ENCODE measurements around the gene NBAS.

Gene NBAS

DNA sequence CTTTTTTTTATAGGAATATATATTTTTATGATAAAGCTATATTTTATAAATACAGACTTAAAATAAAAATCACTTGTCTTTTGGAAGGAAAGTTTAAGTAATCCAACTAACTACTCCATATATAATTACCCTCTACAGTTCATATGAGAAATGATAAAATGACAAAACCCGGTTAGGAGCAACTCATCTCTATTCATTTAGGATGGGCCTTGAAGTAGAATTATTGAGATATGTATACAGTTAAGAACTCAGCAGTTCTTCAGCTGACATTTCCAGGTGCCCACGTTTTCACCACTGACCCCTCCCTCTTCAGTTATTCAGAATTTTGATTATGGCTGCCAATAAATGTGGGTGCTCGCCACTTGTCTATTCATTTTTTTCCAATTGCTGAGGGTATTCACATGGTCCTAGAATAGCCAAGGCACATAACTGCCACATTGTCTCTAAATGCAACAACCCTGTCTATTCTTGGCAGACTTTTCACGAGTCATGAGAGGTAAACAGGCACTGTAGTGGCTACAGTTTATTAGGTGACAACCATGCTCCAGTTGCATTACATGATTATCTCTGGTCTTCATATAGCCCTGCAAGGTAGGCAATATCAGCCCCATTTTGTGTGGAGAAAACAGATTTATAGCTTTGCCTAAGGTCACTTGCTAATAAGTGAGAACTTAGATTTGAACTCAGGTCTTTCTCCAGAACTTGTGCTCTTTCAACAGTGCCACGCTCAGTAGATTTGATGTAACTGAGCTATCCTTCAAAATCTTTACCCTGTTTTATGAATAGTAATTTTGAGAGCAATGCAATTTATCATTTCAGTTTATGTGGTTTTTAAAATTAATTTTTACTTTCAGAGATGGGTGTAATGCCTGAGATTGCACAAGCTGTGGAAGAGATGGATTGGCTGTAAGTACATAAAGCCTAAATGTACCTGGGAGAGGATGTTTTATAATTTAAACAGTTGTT lies 33.4 kb upstream of the NBAS start:
- 94% methylated on average over 4 of the region's 5 CpGs for WGBS
- Histone ChIP-seq H3K4me2 (ENCODE audit: low read length, poor library complexity, severe bottlenecking) (peak overlapping the region; percentile 28), H3K27ac (ENCODE audit: low read length, poor library complexity, severe bottlenecking) (no peak overlapping the region), H2BK12ac (ENCODE audit: low read length in 2 of 2) (no peak overlapping the region), H3K36me3 (ENCODE audit: control insufficient read depth in 1 of 2, insufficient read depth in 2 of 2, low read depth in 1 of 2, low read length in 2 of 2) (peaks cover 7 to 49% of the 10 kb centered on the region in 2 experiments), H3K18ac (ENCODE audit: low read depth in 1 of 2, low read length in 2 of 2) (no peak overlapping the region), H4K91ac (ENCODE audit: low read length) (no peak overlapping the region), H2AK5ac (ENCODE audit: low read length, severe bottlenecking) (no peak overlapping the region), H3K23ac (ENCODE audit: low read length in 2 of 2) (no peak overlapping the region), H3K9me3 (ENCODE audit: control insufficient read depth, low read length) (no peaks in the 10 kb centered on the region), H2BK15ac (ENCODE audit: low read depth, poor library complexity, severe bottlenecking) (no peak overlapping the region), H3K27me3 (ENCODE audit: control insufficient read depth in 1 of 2, insufficient read depth in 1 of 2, low read length in 2 of 2) (no peaks in the 10 kb centered on the region), H3K14ac (ENCODE audit: low read length in 2 of 2) (no peak overlapping the region), H4K8ac (ENCODE audit: low read length) (no peak overlapping the region), H3K4me3 (ENCODE audit: insufficient read depth in 1 of 2, low read depth in 1 of 2, low read length in 2 of 2) (no peak overlapping the region), H2AFZ (ENCODE audit: low read depth, low read length) (no peak overlapping the region), H3K4ac (ENCODE audit: low read depth in 1 of 2, low read length in 2 of 2) (no peak overlapping the region), H2BK5ac (ENCODE audit: low read depth, low read length, poor library complexity, severe bottlenecking) (no peak overlapping the region), H3K79me1 (replicated peaks; ENCODE audit: low read length, poor library complexity, severe bottlenecking) (peaks cover 9% of the 10 kb centered on the region), H3K9ac (ENCODE audit: low read length) (no peak overlapping the region), H3K4me1 (ENCODE audit: control insufficient read depth, insufficient read depth, low read depth, low read length) (peaks cover 4% of the 10 kb centered on the region), H2BK120ac (ENCODE audit: low read depth, low read length) (no peak overlapping the region)
- no peak for DNase-seq

DNA sequence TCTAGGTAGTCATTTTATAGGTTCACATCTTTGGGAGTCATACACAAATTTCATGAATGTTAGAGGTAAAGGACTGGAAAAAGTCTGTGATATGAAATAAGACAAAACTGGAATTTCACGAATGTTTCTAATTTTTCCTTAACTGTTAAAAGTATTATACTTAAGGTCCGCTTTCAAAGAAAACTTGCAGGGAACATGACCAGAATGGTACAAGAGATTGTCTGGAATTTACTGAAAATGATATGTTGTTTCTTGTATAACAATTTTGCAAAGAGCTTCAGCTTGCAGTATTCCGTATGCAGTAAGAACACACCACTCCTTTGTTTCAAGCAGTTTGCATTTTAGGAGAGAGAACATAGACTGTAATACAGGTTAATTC lies 32.2 kb upstream of the NBAS start:
- Histone ChIP-seq H3K4me2 (ENCODE audit: low read length, poor library complexity, severe bottlenecking) (no peak overlapping the region), H3K27me3 (ENCODE audit: control insufficient read depth in 1 of 2, insufficient read depth in 1 of 2, low read length in 2 of 2) (no peaks in the 10 kb centered on the region), H3K18ac (ENCODE audit: low read depth in 1 of 2, low read length in 2 of 2) (no peak overlapping the region), H4K91ac (ENCODE audit: low read length) (no peak overlapping the region), H2BK5ac (ENCODE audit: low read depth, low read length, poor library complexity, severe bottlenecking) (no peak overlapping the region), H2BK12ac (ENCODE audit: low read length in 2 of 2) (no peak overlapping the region), H3K14ac (ENCODE audit: low read length in 2 of 2) (no peak overlapping the region), H3K27ac (ENCODE audit: low read length, poor library complexity, severe bottlenecking) (no peak overlapping the region), H3K36me3 (ENCODE audit: control insufficient read depth in 1 of 2, insufficient read depth in 2 of 2, low read depth in 1 of 2, low read length in 2 of 2) (peaks cover 3 to 39% of the 10 kb centered on the region in 2 experiments), H3K9me3 (ENCODE audit: control insufficient read depth, low read length) (no peaks in the 10 kb centered on the region), H2AFZ (ENCODE audit: low read depth, low read length) (no peak overlapping the region), H3K9ac (ENCODE audit: low read length) (peak overlapping the region; percentile 99), H3K4ac (ENCODE audit: low read depth in 1 of 2, low read length in 2 of 2) (no peak overlapping the region), H4K8ac (ENCODE audit: low read length) (no peak overlapping the region), H3K23ac (ENCODE audit: low read length in 2 of 2) (no peak overlapping the region), H3K4me1 (ENCODE audit: control insufficient read depth, insufficient read depth, low read depth, low read length) (peaks cover 4% of the 10 kb centered on the region), H3K4me3 (ENCODE audit: insufficient read depth in 1 of 2, low read depth in 1 of 2, low read length in 2 of 2) (peak overlapping the region in 1 of 2 experiments; percentile 98), H2BK120ac (ENCODE audit: low read depth, low read length) (no peak overlapping the region), H2AK5ac (ENCODE audit: low read length, severe bottlenecking) (no peak overlapping the region), H2BK15ac (ENCODE audit: low read depth, poor library complexity, severe bottlenecking) (no peak overlapping the region), H3K79me1 (replicated peaks; ENCODE audit: low read length, poor library complexity, severe bottlenecking) (peaks cover 9% of the 10 kb centered on the region)
- whole genome bisulfite sequencing: 100% methylated on average over 2 of the region's 3 CpGs
- DNase-seq: no peak

DNA sequence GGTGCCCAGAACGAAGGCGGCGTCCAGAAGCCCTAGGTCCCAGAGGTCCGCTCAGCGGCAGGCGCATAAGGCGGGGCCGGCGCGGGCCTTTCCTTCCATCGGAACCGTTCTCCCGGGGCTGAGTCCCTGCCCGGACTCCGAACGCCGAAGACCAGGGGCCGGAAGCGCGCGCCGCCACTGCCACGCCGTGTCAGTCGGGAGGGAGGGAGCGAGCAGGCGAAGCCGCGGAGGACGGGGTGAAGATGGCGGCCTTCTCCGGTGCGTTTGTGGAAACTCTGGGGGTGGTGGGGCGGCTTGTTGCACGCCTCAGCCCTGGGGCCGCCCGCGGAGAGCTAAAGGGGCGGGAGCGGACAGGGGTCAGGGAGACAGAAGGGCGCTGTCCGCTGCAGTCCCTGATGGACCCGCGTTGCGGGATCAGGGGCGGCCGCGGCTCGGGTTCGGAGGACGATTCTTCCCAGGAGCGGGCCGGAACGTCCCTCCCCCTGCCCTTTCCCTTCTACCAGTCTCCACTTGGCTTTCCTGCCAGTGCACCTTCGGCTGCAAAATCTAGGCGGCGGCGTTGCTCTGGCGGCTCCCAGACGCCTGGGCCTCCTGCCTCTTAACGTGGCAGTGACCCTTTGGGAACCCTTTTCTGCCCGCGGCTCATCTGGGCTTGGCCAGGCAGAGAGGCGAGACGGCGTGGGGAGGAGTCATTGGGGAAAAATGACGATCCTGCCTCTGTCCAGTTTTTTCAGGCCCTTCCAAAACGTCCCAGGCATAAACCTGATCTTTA lies 30.7 kb upstream of the NBAS start, which contains the start of gene DDX1:
Gene DDX1 (plus strand): TSS at position 177 of the 772 bp plus-strand sequence. CDS start 66 bp downstream, at position 243.
- H2BK5ac ChIP-seq (ENCODE audit: low read depth, low read length, poor library complexity, severe bottlenecking): peak within 1 kb of the TSS; percentile 57
- DNase-seq: peak; percentile 88
- H3K79me1 ChIP-seq (replicated peaks; ENCODE audit: low read length, poor library complexity, severe bottlenecking): peaks cover 7% of the 10 kb centered on the region
- no peak within 1 kb of the TSS for H2AK5ac ChIP-seq (ENCODE audit: low read length, severe bottlenecking)
- H3K18ac ChIP-seq (ENCODE audit: low read depth in 1 of 2, low read length in 2 of 2): peak within 1 kb of the TSS; percentile 97
- peak within 1 kb of the TSS; percentile 19 to 94 for H3K14ac ChIP-seq (ENCODE audit: low read length in 2 of 2)
- peak within 1 kb of the TSS; percentile 88 for H4K91ac ChIP-seq (ENCODE audit: low read length)
- H2BK120ac ChIP-seq (ENCODE audit: low read depth, low read length): peak within 1 kb of the TSS; percentile 77
- H3K4me1 ChIP-seq (ENCODE audit: control insufficient read depth, insufficient read depth, low read depth, low read length): peaks cover 4% of the 10 kb centered on the region
- H2AFZ ChIP-seq (ENCODE audit: low read depth, low read length): peak within 1 kb of the TSS; percentile 92
- WGBS: under 1% methylated on average over 64 of the region's 68 CpGs
- peak within 1 kb of the TSS; percentile 95 for H4K8ac ChIP-seq (ENCODE audit: low read length)
- H3K23ac ChIP-seq (ENCODE audit: low read length in 2 of 2): peak within 1 kb of the TSS in 1 of 2 experiments; percentile 81
- peak within 1 kb of the TSS; percentile 73 for H3K4me2 ChIP-seq (ENCODE audit: low read length, poor library complexity, severe bottlenecking)
- peak within 1 kb of the TSS; percentile 95 to 96 for H3K4ac ChIP-seq (ENCODE audit: low read depth in 1 of 2, low read length in 2 of 2)
- H3K27me3 ChIP-seq (ENCODE audit: control insufficient read depth in 1 of 2, insufficient read depth in 1 of 2, low read length in 2 of 2): no peaks in the 10 kb centered on the region
- peak within 1 kb of the TSS; percentile 88 for H3K27ac ChIP-seq (ENCODE audit: low read length, poor library complexity, severe bottlenecking)
- H2BK12ac ChIP-seq (ENCODE audit: low read length in 2 of 2): peak within 1 kb of the TSS in 1 of 2 experiments; percentile 49
- H3K9me3 ChIP-seq (ENCODE audit: control insufficient read depth, low read length): no peaks in the 10 kb centered on the region
- no peak within 1 kb of the TSS for H2BK15ac ChIP-seq (ENCODE audit: low read depth, poor library complexity, severe bottlenecking)
- H3K36me3 ChIP-seq (ENCODE audit: control insufficient read depth in 1 of 2, insufficient read depth in 2 of 2, low read depth in 1 of 2, low read length in 2 of 2): peaks cover 3 to 24% of the 10 kb centered on the region in 2 experiments
- peak within 1 kb of the TSS; percentile 99 for H3K9ac ChIP-seq (ENCODE audit: low read length)
- peak within 1 kb of the TSS; percentile 86 to 98 for H3K4me3 ChIP-seq (ENCODE audit: insufficient read depth in 1 of 2, low read depth in 1 of 2, low read length in 2 of 2)

DNA sequence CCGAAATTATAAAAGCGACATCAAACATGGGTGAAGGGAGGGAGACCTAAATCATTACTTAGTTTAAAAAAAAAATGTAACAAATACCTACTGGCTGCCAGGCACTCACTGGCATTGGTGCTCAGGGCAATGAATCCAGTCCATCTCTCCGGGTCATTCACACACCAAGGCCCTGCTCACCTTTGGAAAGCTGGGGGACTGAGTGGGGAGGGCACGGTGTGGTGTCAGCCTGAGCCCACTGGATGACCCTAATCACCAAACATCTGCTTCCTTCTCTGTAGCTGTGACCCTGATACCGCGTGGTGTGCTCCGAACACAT lies 30.2 kb upstream of the NBAS start:
- Histone ChIP-seq H3K4me3 (ENCODE audit: insufficient read depth in 1 of 2, low read depth in 1 of 2, low read length in 2 of 2) (peak overlapping the region; percentile 86 to 98), H2AFZ (ENCODE audit: low read depth, low read length) (peak overlapping the region; percentile 16), H3K27me3 (ENCODE audit: control insufficient read depth in 1 of 2, insufficient read depth in 1 of 2, low read length in 2 of 2) (no peaks in the 10 kb centered on the region), H3K18ac (ENCODE audit: low read depth in 1 of 2, low read length in 2 of 2) (peak overlapping the region; percentile 63 to 72), H2BK5ac (ENCODE audit: low read depth, low read length, poor library complexity, severe bottlenecking) (no peak overlapping the region), H2BK12ac (ENCODE audit: low read length in 2 of 2) (no peak overlapping the region), H3K4ac (ENCODE audit: low read depth in 1 of 2, low read length in 2 of 2) (peak overlapping the region; percentile 47 to 57), H2AK5ac (ENCODE audit: low read length, severe bottlenecking) (no peak overlapping the region), H4K91ac (ENCODE audit: low read length) (no peak overlapping the region), H3K27ac (ENCODE audit: low read length, poor library complexity, severe bottlenecking) (peak overlapping the region; percentile 44), H3K14ac (ENCODE audit: low read length in 2 of 2) (peak overlapping the region in 1 of 2 experiments; percentile 22), H3K23ac (ENCODE audit: low read length in 2 of 2) (no peak overlapping the region), H3K4me1 (ENCODE audit: control insufficient read depth, insufficient read depth, low read depth, low read length) (peaks cover 4% of the 10 kb centered on the region), H3K79me1 (replicated peaks; ENCODE audit: low read length, poor library complexity, severe bottlenecking) (peaks cover 7% of the 10 kb centered on the region), H3K4me2 (ENCODE audit: low read length, poor library complexity, severe bottlenecking) (peak overlapping the region; percentile 64), H4K8ac (ENCODE audit: low read length) (peak overlapping the region; percentile 86), H2BK15ac (ENCODE audit: low read depth, poor library complexity, severe bottlenecking) (no peak overlapping the region), H2BK120ac (ENCODE audit: low read depth, low read length) (no peak overlapping the region), H3K9ac (ENCODE audit: low read length) (peak overlapping the region; percentile 99), H3K36me3 (ENCODE audit: control insufficient read depth in 1 of 2, insufficient read depth in 2 of 2, low read depth in 1 of 2, low read length in 2 of 2) (peaks cover 3 to 19% of the 10 kb centered on the region in 2 experiments), H3K9me3 (ENCODE audit: control insufficient read depth, low read length) (no peaks in the 10 kb centered on the region)
- WGBS: 10% methylated on average over 5 of the region's 7 CpGs
- DNase-seq: no peak
